ENCODE measurements around the gene WNT9A.
"Not testable (repeated sequence)": the region's sequence is repeated elsewhere in the genome, so short reads cannot be mapped to it uniquely, and the experiment has no call there.

The WNT9A gene

GRCh38 chr1:227910511-227911153 lies 37.1 kb downstream of the WNT9A start:
- DNase-seq (ENCODE audit: low read depth) = no peak

- not testable (repeated sequence) for DNase-seq (ENCODE audit: low read depth)
Observed at GRCh38 chr1:227909923-227910328, 37.8 kb downstream of the WNT9A start.

DNA sequence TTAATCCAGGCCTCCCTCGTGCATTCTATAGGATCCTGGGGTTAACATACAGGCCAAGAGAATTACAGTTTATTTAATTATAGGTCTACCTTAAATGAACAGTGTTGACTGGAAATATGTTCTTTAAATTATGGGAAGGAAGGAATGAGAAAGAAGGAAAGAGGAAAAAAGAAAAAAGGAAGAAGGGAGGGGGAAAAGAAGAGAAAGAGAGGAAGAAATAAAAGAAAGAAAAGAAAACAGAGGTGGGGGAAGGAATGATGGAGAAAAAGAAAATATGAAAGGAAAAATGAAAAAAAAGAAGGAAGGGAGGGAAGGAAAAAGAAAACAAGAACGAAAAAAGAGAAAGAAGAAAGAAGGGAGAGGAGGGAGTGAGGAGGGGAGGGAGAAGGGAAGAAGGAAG lies 38.5 kb downstream of the WNT9A start:
- DNase-seq (ENCODE audit: low read depth) = no peak

GRCh38 chr1:227908359-227908758 lies 39.4 kb downstream of the WNT9A start:
- DNase-seq (ENCODE audit: low read depth) = no peak

DNA sequence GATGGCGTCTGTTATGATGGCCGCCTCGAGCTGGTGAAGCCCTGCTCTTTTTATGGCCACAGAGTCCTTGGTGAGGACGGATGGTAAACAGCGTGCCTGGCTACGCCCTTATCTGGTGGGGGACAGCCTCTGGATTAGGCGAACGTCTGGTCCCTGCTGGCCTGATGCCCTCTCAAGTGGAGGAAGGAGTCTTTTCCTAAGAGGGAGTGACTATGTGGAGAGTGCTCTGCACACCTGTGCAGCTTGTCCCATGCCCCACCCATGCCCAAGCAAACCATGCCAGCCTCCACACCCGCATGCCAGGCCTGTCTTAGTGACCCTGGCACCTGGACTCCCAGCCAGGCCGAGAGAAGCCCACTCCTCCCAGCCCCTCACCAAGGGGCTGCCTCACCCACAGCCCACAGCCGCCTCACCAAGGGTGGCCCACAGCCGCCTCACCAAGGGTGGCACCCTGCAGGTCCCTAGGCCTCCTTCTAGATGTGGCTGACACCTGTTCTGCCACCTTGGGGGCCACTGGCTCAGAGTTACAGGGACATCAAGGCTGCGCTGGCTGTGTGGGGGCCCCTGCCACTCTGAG lies 40.2 kb downstream of the WNT9A start:
- DNase-seq (ENCODE audit: low read depth) = no peak

DNA sequence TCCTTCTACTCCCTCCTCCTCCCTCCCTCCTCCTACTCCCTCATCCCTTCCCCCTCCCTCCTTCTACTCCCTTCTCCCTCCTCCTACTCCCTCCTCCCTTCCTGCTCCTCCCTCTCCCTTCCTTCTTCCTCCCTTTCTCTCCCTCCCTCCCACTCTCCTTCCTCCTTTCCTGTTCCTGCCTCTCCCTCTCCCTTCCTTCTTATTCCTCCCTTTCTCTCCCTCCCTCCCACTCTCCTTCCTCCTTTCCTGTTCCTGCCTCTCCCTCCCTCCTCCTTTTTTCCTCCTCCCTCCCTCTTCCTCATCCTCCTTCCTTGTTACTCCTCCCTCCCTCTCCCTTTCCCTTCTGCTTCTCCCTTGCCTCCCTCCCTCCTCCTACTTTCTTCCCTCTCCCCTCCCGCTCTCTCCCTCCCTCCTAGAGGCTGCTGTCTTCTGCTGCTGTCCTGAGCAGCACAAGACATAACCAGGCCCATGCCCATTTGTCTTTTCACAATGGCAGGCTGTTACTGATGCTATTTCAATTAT lies 41.1 kb downstream of the WNT9A start:
- DNase-seq (ENCODE audit: low read depth) = no peak

DNA sequence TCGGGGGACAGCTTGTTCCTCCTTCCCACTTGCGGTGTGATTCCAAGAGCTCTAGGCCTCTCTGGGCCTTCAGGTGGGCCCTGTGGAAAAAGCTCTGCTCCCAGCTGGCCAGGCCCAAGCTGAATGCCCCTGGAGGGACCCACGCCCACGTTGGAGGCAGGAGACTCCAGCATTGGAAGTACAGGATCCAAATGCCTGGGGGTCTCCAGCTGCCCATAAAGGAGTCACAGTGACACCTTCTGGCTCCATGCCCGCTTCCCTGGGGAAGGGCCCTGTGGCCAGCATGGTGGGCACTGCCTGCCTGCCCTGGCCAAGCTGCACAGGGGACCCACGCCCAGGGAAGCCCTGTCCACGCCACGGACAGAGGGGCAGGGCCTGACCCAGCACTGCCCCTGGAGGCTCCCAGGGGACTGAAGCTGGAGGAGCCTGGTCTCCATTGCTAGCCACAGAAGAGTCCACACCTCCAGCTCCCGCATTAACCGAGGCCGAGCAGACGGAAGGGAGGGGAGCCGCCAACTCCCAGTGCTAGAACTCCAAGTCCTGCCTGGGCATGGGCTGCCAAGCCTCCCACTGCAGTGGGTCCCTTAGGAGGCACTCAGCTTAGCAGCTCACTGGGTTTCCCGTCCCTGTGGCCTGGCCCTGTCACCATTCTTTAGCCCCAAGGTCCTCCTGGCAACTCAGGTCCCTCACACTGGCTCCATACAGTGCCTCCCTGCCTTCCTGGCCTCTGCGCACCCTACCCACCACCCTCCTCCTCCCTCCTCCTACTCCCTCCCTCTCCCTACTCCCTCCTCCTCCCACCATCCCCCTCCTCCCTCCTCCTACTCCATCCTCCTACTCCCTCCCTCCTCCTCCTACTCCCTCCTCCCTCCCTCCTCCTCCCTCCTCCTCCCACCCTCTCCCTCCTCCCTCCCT lies 41.9 kb downstream of the WNT9A start:
- DNase-seq (ENCODE audit: low read depth) = no peak

DNA sequence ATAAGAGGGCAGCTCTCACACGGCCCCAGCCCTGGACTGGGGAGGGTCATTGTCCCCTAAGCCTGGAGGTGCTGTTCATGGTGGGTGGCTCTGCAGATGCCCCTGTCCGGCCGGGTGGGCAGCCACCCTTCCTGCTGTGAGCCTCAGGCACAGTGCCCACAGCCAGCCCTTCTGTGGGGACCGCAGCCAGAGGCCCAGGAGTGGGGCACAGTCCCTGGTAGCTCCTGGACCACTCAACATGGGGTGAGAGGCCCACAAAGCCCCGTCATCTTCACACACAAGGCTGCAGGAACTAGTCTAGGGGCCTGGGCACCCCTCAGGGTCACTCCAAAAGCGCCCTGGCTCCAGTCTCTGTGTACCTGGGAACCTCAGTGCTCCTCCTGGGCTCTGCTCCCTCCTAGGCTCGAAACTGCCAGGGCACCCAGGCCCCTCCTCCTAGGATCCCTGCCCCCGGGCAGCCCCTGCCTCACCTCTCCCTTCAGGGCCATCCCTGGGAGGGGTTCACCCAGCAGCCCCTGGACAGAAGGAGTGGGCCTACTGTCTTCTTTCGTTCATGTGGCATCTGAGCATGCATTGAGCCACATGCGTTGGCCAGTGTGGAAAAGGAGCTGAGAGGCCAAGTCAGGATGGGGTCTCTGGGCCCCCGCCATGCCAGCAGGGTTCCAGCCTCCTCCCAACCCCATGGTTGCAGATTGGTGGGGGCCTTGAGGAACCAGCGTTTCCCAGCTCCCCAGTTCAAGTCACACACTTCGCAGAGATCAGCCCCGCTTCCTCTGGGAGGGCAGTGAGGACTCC lies 43.0 kb downstream of the WNT9A start:
- DNase-seq (ENCODE audit: low read depth) = no peak

DNA sequence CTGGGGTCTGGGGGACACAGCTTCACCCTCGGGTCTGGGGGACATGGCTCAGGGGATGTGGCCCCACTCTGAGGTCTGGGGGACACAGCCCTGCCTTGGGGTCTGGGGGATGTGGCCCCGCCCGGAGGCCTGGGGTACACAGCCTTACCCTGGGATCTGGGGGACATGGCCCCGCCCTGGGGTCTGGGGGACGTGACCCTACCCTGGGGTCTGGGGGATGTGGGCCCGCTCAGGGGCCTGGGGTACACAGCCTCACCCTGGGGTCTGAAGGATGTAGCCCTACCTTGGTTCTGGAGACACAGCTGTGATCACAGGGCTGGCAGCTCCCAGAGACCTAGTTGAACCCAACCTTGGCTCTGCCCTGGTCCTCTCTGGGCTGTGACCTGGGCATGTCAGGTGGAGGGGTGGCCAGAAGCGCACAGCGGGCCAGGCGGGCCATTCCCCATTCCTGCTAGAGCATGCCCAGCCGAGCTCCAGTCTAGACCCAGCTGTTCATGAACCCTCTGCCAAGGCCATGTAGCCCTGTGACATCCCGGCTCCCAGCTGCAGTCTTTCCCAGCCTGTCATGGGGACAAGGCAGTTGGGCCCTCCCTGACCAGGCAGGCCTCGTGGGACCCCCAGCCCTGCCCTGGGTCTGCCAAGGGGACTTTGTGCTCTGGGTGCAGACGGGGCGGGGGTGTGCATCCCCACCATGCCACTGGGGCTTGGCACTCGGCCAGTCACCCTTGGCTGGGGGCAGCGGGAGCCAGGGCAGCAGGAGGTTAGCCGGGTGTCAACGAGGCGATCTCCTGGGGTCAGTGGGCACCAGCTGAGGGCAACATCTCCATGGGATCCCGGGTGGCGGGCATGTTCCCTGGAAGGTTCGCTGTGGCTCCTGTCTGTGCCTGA lies 43.9 kb downstream of the WNT9A start:
- no peak for DNase-seq (ENCODE audit: low read depth)

DNA sequence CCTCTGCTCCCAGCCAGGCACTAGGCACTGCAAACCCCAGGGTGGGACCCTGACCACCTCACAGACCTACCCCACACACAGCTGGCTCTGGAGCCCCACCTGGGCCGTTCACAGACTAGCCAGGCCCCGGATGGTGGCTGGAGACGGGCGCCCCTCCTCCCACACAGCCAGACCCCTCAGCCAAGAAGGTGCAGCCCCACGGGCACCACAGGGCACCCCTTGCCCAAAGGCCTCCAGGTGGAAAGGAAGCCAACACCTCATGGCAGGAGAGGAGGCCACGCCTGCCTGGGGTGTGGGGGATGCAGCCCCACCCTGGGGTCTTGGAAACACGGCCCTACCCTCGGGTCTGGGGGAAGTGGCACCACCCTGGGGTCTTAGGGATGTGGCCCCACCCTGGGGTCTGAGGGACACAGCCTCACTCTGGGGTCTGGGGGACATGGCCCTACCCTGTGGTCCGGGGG lies 44.6 kb downstream of the WNT9A start:
- no peak for DNase-seq (ENCODE audit: low read depth)

DNA sequence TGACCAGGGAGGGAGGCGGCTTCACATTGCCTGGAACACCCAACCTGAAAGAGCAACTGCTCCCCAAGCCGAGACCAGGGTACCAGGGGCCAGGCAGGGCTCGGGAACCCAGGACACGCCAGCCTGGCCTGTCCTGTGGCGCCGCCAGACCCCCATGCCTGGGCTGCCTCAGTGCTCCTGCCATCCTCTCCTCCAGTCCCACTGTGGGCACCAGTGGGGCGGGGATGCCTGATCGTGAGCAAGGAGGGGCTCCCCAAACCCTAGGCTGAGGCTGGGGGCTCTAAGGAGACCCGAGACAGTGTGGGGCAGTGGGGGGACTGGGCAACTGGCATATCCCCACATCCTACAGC lies 45.1 kb downstream of the WNT9A start:
- DNase-seq (ENCODE audit: low read depth) = no peak

DNA sequence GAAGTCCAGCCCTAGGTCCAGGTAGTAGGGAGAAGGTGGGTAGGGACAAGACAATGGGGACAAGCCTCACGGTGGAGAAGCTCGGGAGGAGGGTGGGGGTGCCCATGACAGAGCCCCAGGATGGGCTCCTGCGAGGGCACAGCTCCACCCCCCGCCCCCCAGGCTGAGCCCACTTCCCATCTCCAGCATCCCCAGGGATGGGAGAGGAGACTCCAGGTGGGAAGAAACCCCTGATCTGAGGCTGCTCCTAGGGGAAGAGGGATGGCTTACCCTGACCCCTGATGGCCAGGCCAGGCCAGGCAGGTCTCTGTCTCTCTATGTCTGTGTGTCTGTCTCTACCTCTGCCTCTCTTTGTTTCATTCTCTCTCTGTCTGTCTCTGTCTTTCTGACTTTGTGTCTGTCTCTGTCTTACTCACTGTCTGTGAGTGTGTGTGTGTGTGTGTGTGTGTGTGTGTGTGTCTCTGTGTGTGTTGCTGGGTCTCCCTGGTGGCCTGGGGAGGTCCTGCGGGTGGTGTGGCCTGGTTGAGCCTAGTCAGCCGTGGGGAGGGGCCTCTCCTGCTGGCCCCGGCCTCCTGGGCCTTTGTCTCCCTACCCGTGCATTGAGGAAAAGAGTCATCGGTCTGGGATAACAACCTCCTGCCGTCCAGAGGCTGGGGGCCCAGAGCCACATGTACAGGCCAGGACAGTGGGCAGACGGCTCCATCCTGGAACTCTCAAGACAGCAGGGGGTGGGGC lies 45.7 kb downstream of the WNT9A start:
- DNase-seq (ENCODE audit: low read depth) = no peak

DNA sequence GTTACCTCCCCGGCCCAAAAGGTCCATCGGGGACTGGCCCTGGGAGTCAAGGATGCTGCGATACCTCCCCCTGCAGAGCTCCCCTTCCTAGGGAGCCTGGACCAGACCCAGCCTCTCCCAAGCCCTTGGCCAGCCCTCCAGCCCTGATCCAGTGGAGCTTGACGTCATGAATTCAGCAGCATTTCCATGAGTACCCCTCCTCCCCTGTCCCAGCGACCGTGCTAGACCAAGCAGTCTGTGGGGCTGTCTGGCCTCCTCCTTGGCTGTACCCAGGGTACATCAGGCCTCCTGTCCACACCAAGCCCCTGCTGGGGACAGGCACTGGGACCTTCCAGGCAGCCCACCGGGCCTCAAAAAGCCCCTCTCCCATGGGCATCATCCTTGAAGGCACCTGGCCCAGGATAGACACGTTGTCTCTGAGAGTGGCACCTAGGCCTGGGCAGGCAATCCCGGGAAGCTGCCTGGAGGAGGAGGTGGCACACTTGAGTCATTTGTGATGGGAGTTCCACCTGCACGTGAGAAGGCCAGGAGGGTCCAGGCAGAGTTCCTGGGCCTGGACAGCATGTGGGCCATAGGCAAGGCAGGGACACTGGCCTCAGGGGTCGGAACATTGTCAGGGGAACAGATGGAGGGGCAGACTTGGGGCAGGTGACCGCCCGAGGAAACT lies 46.4 kb downstream of the WNT9A start:
- DNase-seq (ENCODE audit: low read depth) = no peak

- no peak for DNase-seq (ENCODE audit: low read depth)
Observed at GRCh38 chr1:227900571-227901051, 47.1 kb downstream of the WNT9A start.

DNA sequence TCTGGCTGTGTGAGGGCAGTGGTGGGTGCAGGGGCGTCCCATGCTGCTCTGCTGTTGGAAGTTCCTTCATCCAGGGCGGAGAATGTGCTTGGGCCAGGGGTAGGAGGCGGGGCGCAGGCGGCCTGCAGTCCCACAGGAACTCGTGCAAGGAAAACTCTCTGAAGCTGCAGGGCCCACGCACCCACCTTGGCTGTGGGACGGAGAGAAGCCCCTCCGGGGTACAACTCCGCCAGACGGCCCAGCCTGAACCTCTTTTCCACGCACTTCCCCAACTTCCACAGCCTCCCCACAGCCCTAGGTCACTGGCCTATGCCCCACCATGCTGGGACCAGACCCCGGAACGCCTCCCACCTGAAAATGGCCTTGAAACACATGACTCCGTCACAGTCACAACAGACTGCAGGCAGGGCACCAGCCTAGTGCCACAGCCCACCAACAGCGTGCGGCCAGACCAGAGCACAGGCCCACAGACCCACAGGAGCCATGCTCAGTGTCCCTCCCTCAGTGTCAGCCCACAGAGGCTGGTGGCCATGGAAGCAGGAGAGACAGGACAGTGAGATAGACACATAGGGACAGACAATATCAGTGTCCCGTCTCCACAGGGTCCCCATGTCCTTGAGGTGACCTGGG lies 47.8 kb downstream of the WNT9A start:
- no peak for DNase-seq (ENCODE audit: low read depth)

GRCh38 chr1:227899141-227899819 lies 48.5 kb downstream of the WNT9A start:
- no peak for DNase-seq (ENCODE audit: low read depth)

DNA sequence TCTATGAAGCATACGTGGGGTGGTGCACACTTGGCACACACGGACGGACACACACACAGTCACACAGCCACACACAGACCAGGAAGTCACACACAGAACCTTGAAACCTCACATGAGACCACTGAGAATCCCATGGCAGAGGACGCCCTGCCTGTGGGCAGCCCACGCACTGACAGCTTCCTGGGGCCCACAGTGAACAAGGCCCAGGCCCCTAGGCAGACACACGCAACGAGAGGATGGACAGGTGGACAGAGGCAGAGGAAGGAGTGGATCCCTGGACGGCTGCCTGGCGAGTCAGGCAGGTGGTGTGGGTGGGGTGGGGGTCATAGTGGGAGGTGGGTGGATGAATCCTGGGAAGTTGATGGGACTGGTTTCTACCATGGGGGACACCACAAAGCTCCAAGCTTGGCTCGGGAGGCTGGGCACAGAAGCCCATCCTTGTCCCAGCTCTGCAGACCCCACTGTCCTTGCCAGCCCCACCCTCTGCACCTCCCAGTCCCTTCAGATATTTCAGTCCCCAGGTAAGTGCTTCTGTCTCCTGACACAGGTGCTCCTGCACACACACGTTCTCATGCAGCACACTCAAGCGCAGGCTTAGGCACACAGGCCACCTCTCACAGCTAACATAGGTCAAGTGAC lies 49.1 kb downstream of the WNT9A start:
- DNase-seq (ENCODE audit: low read depth) = no peak

Data from activated gamma-delta T cell treated with anti-CD3 and anti-CD28 coated beads, Interleukin-2, amount 50 U/mL, for 16 hours (primary cell).